Cerebellar nuclear complex (tissue), 1 donor: Measurements from ENCODE around the gene C11orf98.
"Not testable (repeated sequence)": the region's sequence is repeated elsewhere in the genome, so short reads cannot be mapped to it uniquely, and the experiment has no call there.

Source experiments
- DNase-seq, 2 experiments: peaks; one replicate each; lab custom pipeline; 2025; lab: John Stamatoyannopoulos, UW

The C11orf98 gene

DNA sequence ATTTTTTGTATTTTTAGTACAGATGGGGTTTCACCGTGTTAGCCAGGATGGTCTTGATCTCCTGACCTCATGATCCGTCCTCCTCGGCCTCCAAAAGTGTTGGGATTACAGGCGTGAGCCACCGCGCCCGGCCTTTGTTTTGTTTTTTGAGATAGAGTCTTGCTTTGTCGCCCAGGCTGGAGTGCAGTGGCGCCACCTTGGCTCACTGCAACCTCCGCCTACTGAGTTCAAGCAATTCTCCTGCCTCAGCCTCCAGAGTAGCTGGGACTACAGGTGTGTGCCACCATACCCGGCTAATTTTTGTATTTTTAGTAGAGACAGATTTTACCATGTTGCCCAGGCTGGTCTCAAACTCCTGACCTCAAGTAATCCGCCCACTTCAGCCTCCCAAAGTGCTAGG lies 14.7 kb downstream of the C11orf98 start:
- DNase-seq: not testable (repeated sequence)

- no peak for DNase-seq
Observed at GRCh38 chr11:62649486-62649885, 15.5 kb downstream of the C11orf98 start.

DNA sequence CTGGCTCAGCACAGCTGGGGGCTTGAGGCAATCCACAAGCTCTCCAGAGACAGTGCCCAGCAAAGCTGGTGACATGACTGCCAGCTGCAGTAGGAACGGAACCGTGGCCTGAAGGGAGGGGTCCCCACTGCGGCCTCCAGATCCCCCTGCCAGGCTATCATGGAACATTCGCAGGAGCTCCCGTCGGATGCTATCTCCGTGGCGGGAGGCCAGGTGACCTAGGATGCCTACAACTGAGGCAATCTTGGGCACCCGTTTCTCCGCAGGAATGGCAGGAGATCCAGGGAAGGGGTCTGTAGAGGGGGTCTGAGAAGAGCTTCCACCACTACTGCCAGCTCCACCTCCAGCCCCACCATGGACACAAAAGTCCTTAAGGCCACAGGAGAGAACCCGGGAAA lies 16.0 kb downstream of the C11orf98 start:
- no peak for DNase-seq

DNA sequence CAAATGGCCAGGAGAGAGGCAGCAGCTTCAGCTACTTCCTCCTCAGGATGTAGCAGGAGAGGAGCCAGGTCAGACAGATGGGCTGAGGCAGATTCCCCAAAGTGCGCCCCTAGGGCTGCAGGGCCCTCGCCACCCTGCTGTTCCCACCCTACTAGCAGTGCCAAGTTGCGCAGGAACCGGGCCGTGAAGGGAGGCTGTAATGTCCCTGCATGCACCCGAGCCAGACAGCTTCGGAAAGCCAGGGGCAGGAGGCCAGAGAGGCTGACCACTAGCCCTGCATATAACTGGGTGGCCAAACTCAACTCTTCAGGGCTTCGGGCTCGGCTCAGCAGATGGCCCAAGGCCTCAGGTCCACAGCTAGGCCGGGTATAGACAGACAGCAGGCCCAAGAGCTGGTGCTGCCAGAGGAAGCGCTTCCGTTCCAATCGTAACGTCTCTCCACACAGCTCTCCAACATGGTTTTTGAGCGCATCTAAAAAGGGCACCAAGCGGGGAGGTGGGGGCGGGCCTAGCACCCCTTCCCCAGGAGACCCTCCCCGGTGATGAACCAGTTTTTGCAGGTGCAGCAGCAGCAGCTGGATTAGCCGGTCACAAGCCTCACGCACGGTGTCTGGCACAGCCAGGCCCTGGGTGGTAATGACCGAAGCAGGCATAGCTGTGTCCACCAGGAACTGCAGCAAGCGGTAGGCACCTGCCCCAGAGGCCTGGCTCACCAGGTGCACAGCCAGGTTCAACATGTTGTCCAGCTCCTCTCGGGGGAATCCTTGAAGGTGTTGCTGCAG lies 16.6 kb downstream of the C11orf98 start:
- no peak for DNase-seq

DNA sequence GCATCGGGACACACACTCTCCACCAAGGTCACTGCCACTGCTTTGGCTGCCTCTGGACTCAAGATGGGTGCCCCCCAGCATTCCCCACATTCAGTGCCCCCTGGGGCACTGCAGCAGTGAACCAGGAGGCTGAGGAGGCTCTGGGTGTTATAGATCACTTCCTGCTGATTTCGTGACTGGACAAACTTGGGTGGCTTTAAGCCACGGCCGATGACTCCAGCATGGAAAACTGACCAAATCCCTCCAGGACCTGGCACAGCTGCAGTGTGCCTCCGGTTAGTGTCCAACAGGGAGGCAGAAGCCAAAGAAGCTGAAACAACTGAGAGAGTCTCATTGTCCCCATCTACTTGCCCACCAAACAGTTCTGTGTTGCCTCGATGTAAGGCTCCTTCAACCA lies 17.4 kb downstream of the C11orf98 start:
- DNase-seq: no peak

GRCh38 chr11:62646825-62647608 lies 18.0 kb downstream of the C11orf98 start:
- no peak for DNase-seq

- peak; percentile 69 to 91 for DNase-seq
Observed at GRCh38 chr11:62645946-62646824, 18.8 kb downstream of the C11orf98 start, which contains the start of gene GANAB. Gene GANAB (minus strand): TSS chr11:62646613. CDS start chr11:62646599, 14 bp downstream.

- DNase-seq: no peak
Observed at GRCh38 chr11:62645671-62645945, 19.4 kb downstream of the C11orf98 start.

DNA sequence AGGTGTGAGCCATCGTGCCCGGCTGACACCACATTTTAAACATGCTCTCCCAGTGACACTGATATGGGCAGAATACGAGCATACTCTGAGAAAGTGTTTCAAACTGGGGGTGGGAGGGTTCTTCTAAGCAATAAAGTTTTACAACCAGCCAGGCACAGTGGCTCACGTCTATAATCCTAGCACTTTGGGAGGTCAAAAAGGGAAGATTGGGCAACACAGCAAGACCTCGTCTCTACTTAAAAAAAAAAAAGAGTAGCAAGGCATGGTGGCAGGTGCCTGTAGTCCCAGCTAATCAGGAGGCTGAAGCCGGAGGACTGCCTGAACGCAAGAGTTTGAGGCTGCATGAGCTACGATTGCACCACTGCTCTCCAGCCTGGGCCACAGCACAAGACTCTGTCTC lies 20.8 kb downstream of the C11orf98 start:
- no peak for DNase-seq

DNA sequence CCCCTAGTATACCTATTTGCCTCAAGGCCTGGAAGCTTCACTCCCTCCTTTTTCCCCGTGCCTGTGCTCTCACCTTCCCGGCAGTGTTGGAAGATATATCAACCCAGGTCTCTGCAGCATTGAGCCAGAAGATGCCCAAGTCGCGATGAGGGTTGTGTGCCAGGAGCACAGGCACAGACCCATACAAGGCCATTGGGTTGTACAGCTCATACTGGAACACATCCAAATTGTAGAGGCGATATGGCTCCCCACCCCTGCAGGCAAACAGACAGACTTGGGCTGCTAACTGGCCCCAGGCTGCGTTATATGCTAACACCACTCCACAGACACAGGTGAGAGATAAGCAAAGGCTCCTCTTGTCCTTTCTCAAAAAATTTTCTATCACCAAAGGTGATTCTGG lies 32.5 kb downstream of the C11orf98 start:
- no peak for DNase-seq

DNA sequence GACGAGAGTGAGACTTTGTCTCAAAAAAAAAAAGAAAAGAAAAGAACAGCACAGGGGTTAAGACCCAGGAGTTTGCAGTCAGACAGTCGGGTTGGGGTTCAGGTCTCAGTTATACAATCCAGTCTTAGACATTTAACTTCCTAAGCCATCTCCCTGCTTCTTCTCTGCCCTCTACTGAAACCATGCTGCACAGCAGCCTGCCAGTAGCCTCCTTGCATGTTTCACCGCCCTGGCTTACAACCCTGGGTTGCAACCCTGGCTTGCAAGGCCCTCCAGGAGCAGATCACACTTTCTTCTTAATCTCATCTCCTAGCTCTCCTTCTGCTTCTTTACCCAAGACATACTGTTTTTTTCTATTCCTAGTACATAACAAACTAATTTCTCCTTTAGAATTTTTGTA lies 37.3 kb downstream of the C11orf98 start:
- no peak for DNase-seq

- no peak for DNase-seq
Observed at GRCh38 chr11:62622476-62623089, 42.4 kb downstream of the C11orf98 start.

- DNase-seq: peak; percentile 87 to 89
Observed at GRCh38 chr11:62621567-62622470, 43.2 kb downstream of the C11orf98 start, which contains the start of gene B3GAT3. Gene B3GAT3 (minus strand): TSS chr11:62621986. CDS start chr11:62621947, 39 bp downstream.

- no peak for DNase-seq
Observed at GRCh38 chr11:62621027-62621566, 43.9 kb downstream of the C11orf98 start.

DNA sequence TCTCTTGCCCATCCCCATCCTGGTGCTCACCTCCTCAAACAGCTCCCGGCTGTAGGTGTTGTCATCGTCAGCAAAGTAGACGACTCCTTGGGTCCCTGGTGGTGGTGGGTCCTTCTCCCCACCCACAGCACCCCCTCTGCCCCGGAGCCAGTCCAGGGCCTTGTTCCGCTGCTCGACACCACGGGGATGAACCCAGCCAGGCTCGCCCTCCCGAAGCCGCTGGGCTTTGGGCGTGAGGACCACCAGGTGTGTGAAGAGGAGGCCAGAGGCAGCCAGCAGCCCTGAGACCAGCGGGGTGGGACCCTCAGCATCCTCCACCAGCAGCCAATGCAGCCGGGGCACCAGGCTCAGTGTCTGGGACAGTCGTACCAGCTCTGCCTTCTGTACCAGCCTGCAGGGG lies 48.1 kb downstream of the C11orf98 start:
- DNase-seq: not testable (repeated sequence)

GRCh38 chr11:62615521-62615920 lies 49.5 kb downstream of the C11orf98 start:
- DNase-seq: no peak

DNA sequence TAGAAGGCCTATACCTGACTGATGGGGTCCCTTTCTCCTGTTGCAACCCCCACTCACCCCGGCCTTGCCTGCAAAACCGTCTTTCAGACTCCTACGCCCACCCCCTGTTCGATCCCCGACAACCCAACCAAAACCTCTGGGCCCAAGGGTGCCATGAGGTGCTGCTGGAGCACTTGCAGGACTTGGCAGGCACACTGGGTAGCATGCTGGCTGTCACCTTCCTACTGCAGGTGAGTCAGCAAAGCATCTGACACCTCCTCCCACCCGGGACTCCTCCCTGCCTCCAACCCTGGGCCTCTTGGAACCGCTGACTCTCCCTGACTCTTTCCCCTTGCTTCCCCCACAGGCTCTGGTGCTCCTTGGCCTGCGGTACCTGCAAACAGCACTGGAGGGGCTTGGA lies 50.7 kb downstream of the C11orf98 start:
- no peak for DNase-seq

- no peak for DNase-seq
Observed at GRCh38 chr11:62613291-62613778, 51.7 kb downstream of the C11orf98 start.
